ENCODE data around the gene SLC38A10. TPM values are rescaled to one million over a fixed set of nuclear protein-coding genes. Genes with fewer than 3 reads are reported as not detected.

SLC38A10 gene
- total and polyA plus RNA-seq, 2 of the 4 experiments (the other 2 are of a cell fraction) = 12.7 to 46.7 TPM

- no peaks in the 10 kb centered on the region for H3K79me1 ChIP-seq (ENCODE audit: low read depth in 1 of 2, low read length in 2 of 2)
- no peaks in the 10 kb centered on the region for H3K9me3 ChIP-seq (ENCODE audit: control insufficient read depth, insufficient read depth, low read length)
- in situ Hi-C loops (cut with MboI; ENCODE audit: low sequenced_read_pairs) (no loop called here), dilution Hi-C loops (cut with HindIII; ENCODE audit: low sequenced_read_pairs, unreplicated experiment) (no loop called here), intact Hi-C loops (cut with micrococcal nuclease) (no loop called here)
- H4K20me1 ChIP-seq (ENCODE audit: insufficient read depth, low read length) = no peaks in the 10 kb centered on the region
- H3K9me1 ChIP-seq (ENCODE audit: insufficient read depth, low read length) = no peaks in the 10 kb centered on the region
- H4K5ac ChIP-seq (ENCODE audit: low read depth, low read length) = no peak overlapping the region
- H3K9ac ChIP-seq (ENCODE audit: low read depth, low read length) = no peak overlapping the region
- WGBS, 2 experiments (ENCODE audit: extremely low coverage in 2 of 2, insufficient read length in 1 of 2) = 81% methylated on average over 11 of the region's 22 CpGs; no CpG with 5 or more reads in 1 of the 2 experiments
- H3K27ac ChIP-seq (ENCODE audit: insufficient read depth, low read length) = no peak overlapping the region
- ChIA-PET POLR2A (ENCODE audit: unreplicated experiment) (no interaction called here), CTCF (no interaction called here)
- H2BK20ac ChIP-seq (ENCODE audit: low read depth, low read length) = no peak overlapping the region
- H2AK9ac ChIP-seq (replicated peaks; ENCODE audit: low read depth, low read length, poor library complexity) = no peak overlapping the region
- H3K4me3 ChIP-seq (ENCODE audit: insufficient read depth, low read depth, low read length) = no peak overlapping the region
- H2BK5ac ChIP-seq (ENCODE audit: low read depth, low read length, poor library complexity, severe bottlenecking) = no peak overlapping the region
- H3K27me3 ChIP-seq (ENCODE audit: control insufficient read depth, insufficient read depth, low read length) = peaks cover 21% of the 10 kb centered on the region; the same call in 1 of the 2 replicates
- no peak overlapping the region for H2BK120ac ChIP-seq (ENCODE audit: low read depth, low read length)
- no peak for TF ChIP-seq MAZ (IDR thresholded peaks at IDR 0.05; ENCODE audit: borderline replicate concordance, low read depth, low read length)
- no TSS peak for BruUV-seq (replicated peaks)
- ATAC-seq (ENCODE audit: low read depth) (no peak), DNase-seq (no peak)
- peaks cover 6% of the 10 kb centered on the region; the same call in 1 of the 2 replicates for H3K4me1 ChIP-seq (ENCODE audit: control insufficient read depth, insufficient read depth, low read length)
- H2AFZ ChIP-seq (replicated peaks; ENCODE audit: low read length, poor library complexity) = no peak overlapping the region
- no peak overlapping the region for H3K56ac ChIP-seq (ENCODE audit: extremely low read depth, insufficient read depth, low read length)
- H3K23ac ChIP-seq (ENCODE audit: low read depth, low read length) = no peak overlapping the region
- H3K14ac ChIP-seq (replicated peaks; ENCODE audit: low read depth, low read length) = no peak overlapping the region
- no peak overlapping the region for H4K8ac ChIP-seq (ENCODE audit: low read depth in 2 of 2, low read length in 2 of 2)
- H2BK15ac ChIP-seq (ENCODE audit: low read depth, low read length) = no peak overlapping the region
- no peak overlapping the region for H3K4ac ChIP-seq (ENCODE audit: low read depth, low read length)
- no peak overlapping the region for H2AK5ac ChIP-seq (ENCODE audit: low read depth, low read length)
- no peak overlapping the region for H3K4me2 ChIP-seq (ENCODE audit: low read depth, low read length)
- H3K18ac ChIP-seq (ENCODE audit: low read depth, low read length) = no peak overlapping the region
- H3K36me3 ChIP-seq (ENCODE audit: control insufficient read depth, insufficient read depth, low read length) = no peaks in the 10 kb centered on the region
- H4K91ac ChIP-seq (ENCODE audit: insufficient read depth, low read depth, low read length) = no peak overlapping the region
These were observed 17.7 kb upstream of the SLC38A10 start for GRCh38 chr17:81312624-81313325.

Data from IMR-90 (cell line).